ENCODE data around the gene USP36. TPM values are rescaled to one million over a fixed set of nuclear protein-coding genes. Genes with fewer than 3 reads are reported as not detected.

USP36 gene
- total and polyA plus RNA-seq, 12 donors: 10.0 to 28.8 (median 24.8) TPM

DNA sequence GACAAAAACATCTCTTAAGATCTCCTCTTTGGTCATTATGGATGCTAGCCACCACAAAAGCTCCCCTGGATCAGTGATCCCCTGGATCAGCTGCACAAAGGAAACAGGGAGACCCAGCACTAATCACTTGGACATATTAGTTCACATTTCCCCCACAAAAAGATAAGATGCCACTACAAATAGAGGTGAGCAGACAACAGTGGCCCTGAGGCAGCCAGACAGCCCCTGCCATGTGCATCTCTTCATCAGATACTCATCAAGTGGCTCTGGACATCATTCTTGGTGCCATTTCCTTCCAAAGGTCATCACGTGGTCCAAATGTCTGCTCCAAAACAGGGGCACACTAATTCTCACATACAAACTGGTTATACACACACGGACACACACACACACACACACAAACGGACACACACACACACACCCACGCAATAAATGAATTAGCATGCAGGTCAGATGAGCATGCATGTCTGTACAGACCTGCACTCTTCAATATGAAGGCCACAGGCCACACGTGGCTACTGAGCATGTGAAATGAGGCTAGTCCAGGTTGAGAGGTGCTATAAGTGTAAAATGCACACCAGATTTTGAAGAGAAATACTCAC is 4.1 kb downstream of the USP36 start:
- WGBS, 2 donors: 83 to 91% methylated on average over 5 of the region's 5 CpGs
- DNase-seq: no peak
- Histone ChIP-seq H3K4me3 (no peak overlapping the region), H3K36me3 (peaks cover 4 to 71% (median 63%) of the 10 kb centered on the region in 9 donors), H3K27ac (no peak overlapping the region), H3K27me3 (no peaks in the 10 kb centered on the region), H3K4me1 (peaks cover 1 to 30% (median 20%) of the 10 kb centered on the region in 9 donors), H3K9me3 (no peaks in the 10 kb centered on the region)
- intact Hi-C loops (cut with DNase I): no loop called here
- TF ChIP-seq, protein P1, sequence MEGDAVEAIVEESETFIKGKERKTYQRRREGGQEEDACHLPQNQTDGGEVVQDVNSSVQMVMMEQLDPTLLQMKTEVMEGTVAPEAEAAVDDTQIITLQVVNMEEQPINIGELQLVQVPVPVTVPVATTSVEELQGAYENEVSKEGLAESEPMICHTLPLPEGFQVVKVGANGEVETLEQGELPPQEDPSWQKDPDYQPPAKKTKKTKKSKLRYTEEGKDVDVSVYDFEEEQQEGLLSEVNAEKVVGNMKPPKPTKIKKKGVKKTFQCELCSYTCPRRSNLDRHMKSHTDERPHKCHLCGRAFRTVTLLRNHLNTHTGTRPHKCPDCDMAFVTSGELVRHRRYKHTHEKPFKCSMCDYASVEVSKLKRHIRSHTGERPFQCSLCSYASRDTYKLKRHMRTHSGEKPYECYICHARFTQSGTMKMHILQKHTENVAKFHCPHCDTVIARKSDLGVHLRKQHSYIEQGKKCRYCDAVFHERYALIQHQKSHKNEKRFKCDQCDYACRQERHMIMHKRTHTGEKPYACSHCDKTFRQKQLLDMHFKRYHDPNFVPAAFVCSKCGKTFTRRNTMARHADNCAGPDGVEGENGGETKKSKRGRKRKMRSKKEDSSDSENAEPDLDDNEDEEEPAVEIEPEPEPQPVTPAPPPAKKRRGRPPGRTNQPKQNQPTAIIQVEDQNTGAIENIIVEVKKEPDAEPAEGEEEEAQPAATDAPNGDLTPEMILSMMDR (IDR thresholded peaks at IDR 0.05): no peak
- no peak for ATAC-seq

DNA sequence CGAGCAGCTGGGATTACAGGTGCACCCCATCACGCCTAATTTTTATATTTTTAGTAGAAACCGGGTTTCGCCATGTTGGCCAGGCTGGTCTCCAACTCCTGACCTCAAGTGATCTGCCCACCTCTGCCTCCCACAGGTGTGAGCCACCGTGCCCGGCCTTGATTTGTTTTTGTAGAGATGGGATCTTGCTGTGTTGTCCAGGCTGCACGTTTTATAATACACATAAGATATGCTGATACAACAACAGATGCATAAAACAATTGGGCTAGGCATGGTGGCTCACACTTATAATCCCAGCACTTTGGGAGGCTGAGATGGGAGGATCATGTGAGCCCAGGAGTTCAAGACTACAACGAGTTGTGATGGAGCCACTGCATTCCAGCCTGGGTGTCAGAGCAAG is 6.0 kb downstream of the USP36 start:
- 96 to 98% methylated on average over 8 of the region's 8 CpGs for WGBS, 2 donors

DNA sequence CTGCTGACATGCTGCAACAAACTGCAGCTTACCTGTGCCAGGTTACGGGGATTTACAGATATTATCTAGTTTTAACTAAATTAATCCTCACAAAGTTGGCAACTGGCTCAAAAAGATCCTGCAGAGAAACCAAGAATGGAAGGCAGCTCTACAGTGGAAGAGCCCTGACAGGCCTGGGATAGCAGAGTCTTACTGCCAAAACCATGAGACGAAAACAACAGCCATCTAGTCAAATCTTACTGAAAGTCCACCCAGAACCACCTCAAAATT is 8.1 kb downstream of the USP36 start:
- no peak for ATAC-seq
- Histone ChIP-seq H3K9me3 (no peaks in the 10 kb centered on the region), H3K4me3 (no peak overlapping the region), H3K4me1 (peaks cover 0 to 7% (median 0%) of the 10 kb centered on the region in 9 donors), H3K27ac (no peak overlapping the region), H3K36me3 (peaks cover 4 to 100% (median 85%) of the 10 kb centered on the region in 9 donors), H3K27me3 (no peaks in the 10 kb centered on the region)
- WGBS, 2 donors: 92 to 93% methylated on average over 2 of the region's 2 CpGs
- TF ChIP-seq, protein P1 (IDR thresholded peaks at IDR 0.05): no peak
- no peak for DNase-seq
- intact Hi-C loops (cut with DNase I): no loop called here

More for the DNA sequence above, 6.0 kb downstream of the USP36 start:
- TF ChIP-seq, protein P1 (IDR thresholded peaks at IDR 0.05): no peak
- no peak overlapping the region for H3K4me3 ChIP-seq
- H3K27me3 ChIP-seq: no peaks in the 10 kb centered on the region
- ATAC-seq (no peak), DNase-seq (no peak)
- peaks cover 0 to 24% (median 15%) of the 10 kb centered on the region in 9 donors for H3K4me1 ChIP-seq
- H3K27ac ChIP-seq: no peak overlapping the region
- peaks cover 4 to 90% (median 78%) of the 10 kb centered on the region in 9 donors for H3K36me3 ChIP-seq
- H3K9me3 ChIP-seq: no peaks in the 10 kb centered on the region
- intact Hi-C loops (cut with DNase I): no loop called here

DNA sequence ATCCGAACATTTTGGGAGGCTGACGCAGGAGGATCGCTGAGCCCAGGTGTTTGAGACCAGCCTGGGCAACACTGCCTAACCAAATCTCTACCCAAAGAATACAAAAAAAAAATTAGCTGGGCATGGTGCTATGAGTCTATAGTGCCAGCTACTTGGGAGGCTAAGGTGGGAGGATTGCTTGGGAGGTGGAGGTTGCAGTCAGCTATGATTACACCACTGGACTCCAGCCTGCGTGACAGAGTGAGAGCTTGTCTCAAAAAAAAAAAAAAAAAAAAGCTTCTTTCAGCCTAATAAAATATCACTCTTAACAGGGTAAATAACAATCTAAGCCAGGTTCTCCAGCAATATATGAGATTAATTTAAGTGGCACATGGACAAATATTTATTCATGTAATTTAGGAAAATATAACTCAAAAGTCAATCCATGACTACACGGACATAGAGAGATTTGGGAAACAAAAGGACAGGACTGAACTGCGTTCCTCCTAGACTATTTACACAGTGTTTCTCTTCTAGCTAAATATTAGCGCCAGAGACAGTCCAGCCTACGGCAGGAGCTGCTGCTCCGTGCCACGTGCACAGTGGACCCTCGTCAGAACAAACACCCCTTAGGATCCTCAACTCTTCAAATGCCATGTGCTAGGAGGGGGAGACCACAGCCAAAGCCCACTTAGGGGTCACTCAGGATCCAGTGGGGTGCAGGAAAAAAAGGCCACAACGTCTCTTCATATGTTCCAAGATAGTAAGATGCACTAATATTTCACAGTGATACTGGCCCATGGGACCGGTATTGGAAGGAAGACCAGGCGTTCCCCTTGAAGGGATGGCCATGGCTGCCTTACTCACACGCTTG is 8.7 kb downstream of the USP36 start:
- intact Hi-C loops (cut with DNase I): no loop called here
- Histone ChIP-seq H3K27ac (no peak overlapping the region), H3K4me1 (peaks cover 0 to 10% (median 0%) of the 10 kb centered on the region in 9 donors), H3K4me3 (no peak overlapping the region), H3K36me3 (peaks cover 4 to 100% (median 85%) of the 10 kb centered on the region in 9 donors), H3K9me3 (no peaks in the 10 kb centered on the region), H3K27me3 (no peaks in the 10 kb centered on the region)
- DNase-seq: no peak
- TF ChIP-seq, protein P1 (IDR thresholded peaks at IDR 0.05): no peak
- 91 to 93% methylated on average over 15 of the region's 15 CpGs for WGBS, 2 donors
- ATAC-seq: no peak

All from heart right ventricle (tissue), 16 donors.